ENCODE data around the gene PAX5.

Gene PAX5

DNA sequence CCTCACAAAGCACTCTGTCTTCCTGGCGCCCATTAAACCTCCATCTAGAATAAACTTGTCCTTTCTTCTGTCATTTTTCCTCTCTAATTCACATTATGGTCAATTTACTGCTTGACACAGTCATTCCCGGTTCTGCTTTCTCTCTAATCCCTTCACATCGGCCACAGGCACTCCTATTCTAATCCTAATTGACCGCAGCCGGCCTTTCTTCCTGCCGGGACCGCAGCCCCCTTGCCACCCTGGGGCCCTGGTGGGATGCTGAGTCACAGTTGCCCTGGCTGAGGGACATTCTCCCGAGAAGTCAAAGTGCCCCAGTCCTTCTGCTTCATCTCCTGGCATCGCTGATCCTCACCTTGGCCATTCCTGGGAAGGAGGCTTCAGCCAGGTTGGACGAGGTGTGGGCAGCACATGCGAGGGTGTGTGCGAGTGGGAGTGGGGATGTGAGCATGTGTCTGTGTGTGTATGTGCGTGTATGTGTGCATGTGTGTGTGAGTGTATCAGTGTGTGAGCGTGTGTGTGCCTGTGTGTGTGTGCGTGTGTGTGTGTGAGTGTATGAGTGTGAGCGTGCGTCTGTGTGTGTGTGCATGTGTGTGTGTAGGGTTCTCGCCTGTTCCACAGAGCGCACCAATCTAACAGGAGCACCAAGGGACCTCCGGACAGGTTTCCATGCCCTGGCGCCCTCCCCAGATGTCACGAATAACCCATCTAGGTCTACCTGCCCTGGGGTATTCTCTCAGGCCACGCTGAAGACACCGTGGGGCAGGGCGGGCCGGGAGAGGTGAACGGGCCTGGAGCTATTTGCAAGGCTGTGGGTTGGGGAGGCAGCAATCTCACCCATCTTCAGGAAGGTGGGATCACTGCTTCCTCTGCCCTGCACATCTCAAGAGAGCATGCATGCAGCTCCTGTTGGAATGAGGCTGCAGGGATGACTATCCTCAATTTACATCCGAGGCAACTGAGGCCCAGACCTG lies 191.2 kb downstream of the PAX5 start:
- Histone ChIP-seq H3K27ac (ENCODE audit: low read length) (no peak overlapping the region), H3K4me1 (ENCODE audit: insufficient read depth, low read length) (no peaks in the 10 kb centered on the region), H3K4me2 (ENCODE audit: insufficient read depth, low read length) (no peak overlapping the region), H4K20me1 (ENCODE audit: insufficient read depth, low read length) (no peaks in the 10 kb centered on the region), H3K27me3 (ENCODE audit: insufficient read depth, low read length, poor library complexity) (peaks cover 3% of the 10 kb centered on the region), H3K79me2 (ENCODE audit: insufficient read depth, low read length) (no peaks in the 10 kb centered on the region), H3K36me3 (ENCODE audit: insufficient read depth, low read length) (no peaks in the 10 kb centered on the region), H3K4me3 (ENCODE audit: low read depth in 1 of 2, low read length in 2 of 2) (no peak overlapping the region), H3K9ac (ENCODE audit: low read depth, low read length) (no peak overlapping the region), H2AFZ (ENCODE audit: low read depth, low read length) (no peak overlapping the region), H3K9me3 (ENCODE audit: insufficient read depth, low read length, severe bottlenecking) (no peaks in the 10 kb centered on the region)
- ATAC-seq (ENCODE audit: insufficient read depth, low read depth) (no peak), DNase-seq (no peak)
- TF ChIP-seq, protein P1, sequence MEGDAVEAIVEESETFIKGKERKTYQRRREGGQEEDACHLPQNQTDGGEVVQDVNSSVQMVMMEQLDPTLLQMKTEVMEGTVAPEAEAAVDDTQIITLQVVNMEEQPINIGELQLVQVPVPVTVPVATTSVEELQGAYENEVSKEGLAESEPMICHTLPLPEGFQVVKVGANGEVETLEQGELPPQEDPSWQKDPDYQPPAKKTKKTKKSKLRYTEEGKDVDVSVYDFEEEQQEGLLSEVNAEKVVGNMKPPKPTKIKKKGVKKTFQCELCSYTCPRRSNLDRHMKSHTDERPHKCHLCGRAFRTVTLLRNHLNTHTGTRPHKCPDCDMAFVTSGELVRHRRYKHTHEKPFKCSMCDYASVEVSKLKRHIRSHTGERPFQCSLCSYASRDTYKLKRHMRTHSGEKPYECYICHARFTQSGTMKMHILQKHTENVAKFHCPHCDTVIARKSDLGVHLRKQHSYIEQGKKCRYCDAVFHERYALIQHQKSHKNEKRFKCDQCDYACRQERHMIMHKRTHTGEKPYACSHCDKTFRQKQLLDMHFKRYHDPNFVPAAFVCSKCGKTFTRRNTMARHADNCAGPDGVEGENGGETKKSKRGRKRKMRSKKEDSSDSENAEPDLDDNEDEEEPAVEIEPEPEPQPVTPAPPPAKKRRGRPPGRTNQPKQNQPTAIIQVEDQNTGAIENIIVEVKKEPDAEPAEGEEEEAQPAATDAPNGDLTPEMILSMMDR (IDR thresholded peaks at IDR 0.05; ENCODE audit: borderline replicate concordance, extremely low read depth, low read length, poor library complexity, severe bottlenecking), result no peak
- no peak for TF ChIP-seq EZH2 (IDR thresholded peaks at IDR 0.05; ENCODE audit: borderline replicate concordance, low read depth, low read length, severe bottlenecking)

DNA sequence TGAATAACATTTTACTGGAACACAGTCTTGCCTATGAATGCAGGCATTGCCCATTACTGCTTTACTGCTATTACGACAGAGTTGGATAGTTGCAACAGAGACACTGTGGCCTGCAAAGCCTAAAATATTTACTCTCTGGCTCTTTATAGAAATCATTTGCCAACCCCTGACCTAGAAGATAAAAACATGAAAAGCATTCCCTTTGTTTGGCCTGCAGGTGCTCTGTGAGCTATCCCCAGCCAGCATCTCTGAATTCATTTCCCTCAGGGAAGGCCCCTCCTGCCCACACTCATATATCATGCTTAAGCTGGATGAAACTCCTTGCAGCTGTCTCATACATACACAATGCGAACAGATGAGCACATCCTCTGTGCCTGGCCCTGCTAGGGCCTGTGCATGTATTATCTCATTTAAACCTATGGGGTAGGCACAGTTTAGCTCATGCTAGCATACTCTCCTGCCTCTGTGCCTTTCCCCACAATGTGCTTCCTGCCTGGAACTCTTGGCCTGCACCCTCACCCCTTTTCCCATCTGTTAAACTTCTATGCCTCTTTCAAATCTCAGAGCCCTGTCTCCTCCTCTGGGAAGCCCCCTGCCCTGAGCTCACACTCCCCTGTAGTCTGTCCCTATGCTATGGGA lies 193.1 kb downstream of the PAX5 start:
- no peaks in the 10 kb centered on the region for H3K4me1 ChIP-seq (ENCODE audit: insufficient read depth, low read length)
- H3K27me3 ChIP-seq (ENCODE audit: insufficient read depth, low read length, poor library complexity), result peaks cover 3% of the 10 kb centered on the region
- H3K9ac ChIP-seq (ENCODE audit: low read depth, low read length), result no peak overlapping the region
- no peak overlapping the region for H2AFZ ChIP-seq (ENCODE audit: low read depth, low read length)
- no peak overlapping the region for H3K27ac ChIP-seq (ENCODE audit: low read length)
- H3K9me3 ChIP-seq (ENCODE audit: insufficient read depth, low read length, severe bottlenecking), result no peaks in the 10 kb centered on the region
- no peaks in the 10 kb centered on the region for H3K36me3 ChIP-seq (ENCODE audit: insufficient read depth, low read length)
- no peaks in the 10 kb centered on the region for H3K79me2 ChIP-seq (ENCODE audit: insufficient read depth, low read length)
- H3K4me2 ChIP-seq (ENCODE audit: insufficient read depth, low read length), result no peak overlapping the region
- no peaks in the 10 kb centered on the region for H4K20me1 ChIP-seq (ENCODE audit: insufficient read depth, low read length)
- DNase-seq (no peak), ATAC-seq (ENCODE audit: insufficient read depth, low read depth) (no peak)
- TF ChIP-seq, protein P1 (IDR thresholded peaks at IDR 0.05; ENCODE audit: borderline replicate concordance, extremely low read depth, low read length, poor library complexity, severe bottlenecking), result no peak
- no peak for TF ChIP-seq EZH2 (IDR thresholded peaks at IDR 0.05; ENCODE audit: borderline replicate concordance, low read depth, low read length, severe bottlenecking)
- H3K4me3 ChIP-seq (ENCODE audit: low read depth in 1 of 2, low read length in 2 of 2), result no peak overlapping the region

DNA sequence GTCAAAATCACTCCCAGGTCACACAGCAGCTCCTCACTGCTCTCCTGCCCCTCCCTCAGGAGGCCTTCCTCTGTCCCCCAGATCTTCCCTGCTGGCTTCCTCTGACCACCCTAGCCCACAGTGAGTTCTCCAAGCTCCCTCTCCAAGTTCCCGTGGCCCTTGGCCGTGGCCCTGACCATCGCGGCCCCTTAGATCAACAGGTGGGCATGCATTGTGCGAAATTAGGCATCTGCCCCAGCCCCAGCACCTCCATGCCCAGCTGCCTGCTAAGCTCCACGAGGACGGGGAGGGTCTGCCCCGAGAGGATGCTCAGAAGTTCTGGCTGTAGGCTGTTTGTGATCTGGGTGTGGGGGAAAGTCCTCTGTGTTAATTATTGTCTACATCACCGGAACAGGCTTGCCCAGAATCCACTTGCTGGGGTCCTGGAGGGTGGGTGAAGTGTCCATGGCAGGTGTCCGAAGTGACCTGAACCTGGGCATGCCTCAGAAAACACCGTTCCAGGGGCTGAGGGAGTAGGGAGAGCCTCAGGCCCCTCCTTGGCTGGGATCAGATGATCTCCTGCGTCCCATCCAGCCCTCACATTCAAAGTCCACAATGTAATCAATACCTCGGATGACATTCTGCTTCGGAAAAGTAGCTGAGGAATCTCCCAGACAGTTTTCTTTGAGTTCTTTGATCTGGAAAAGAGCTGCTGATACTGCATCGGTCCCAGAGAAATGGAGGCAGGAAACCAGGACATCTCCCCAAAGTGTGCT lies 194.8 kb downstream of the PAX5 start:
- Histone ChIP-seq H3K36me3 (ENCODE audit: insufficient read depth, low read length) (no peaks in the 10 kb centered on the region), H3K4me1 (ENCODE audit: insufficient read depth, low read length) (no peaks in the 10 kb centered on the region), H3K9me3 (ENCODE audit: insufficient read depth, low read length, severe bottlenecking) (no peaks in the 10 kb centered on the region), H3K27me3 (ENCODE audit: insufficient read depth, low read length, poor library complexity) (peaks cover 3% of the 10 kb centered on the region), H4K20me1 (ENCODE audit: insufficient read depth, low read length) (no peaks in the 10 kb centered on the region), H3K4me2 (ENCODE audit: insufficient read depth, low read length) (no peak overlapping the region), H3K79me2 (ENCODE audit: insufficient read depth, low read length) (no peaks in the 10 kb centered on the region), H3K4me3 (ENCODE audit: low read depth in 1 of 2, low read length in 2 of 2) (no peak overlapping the region), H3K9ac (ENCODE audit: low read depth, low read length) (no peak overlapping the region), H3K27ac (ENCODE audit: low read length) (no peak overlapping the region), H2AFZ (ENCODE audit: low read depth, low read length) (no peak overlapping the region)
- no peak for DNase-seq
- no peak for TF ChIP-seq EZH2 (IDR thresholded peaks at IDR 0.05; ENCODE audit: borderline replicate concordance, low read depth, low read length, severe bottlenecking)
- TF ChIP-seq, protein P1 (IDR thresholded peaks at IDR 0.05; ENCODE audit: borderline replicate concordance, extremely low read depth, low read length, poor library complexity, severe bottlenecking), result no peak
- ATAC-seq (ENCODE audit: insufficient read depth, low read depth), result no peak
